Measurements from ENCODE around the gene PPP1R11.

- TF ChIP-seq, protein P1, sequence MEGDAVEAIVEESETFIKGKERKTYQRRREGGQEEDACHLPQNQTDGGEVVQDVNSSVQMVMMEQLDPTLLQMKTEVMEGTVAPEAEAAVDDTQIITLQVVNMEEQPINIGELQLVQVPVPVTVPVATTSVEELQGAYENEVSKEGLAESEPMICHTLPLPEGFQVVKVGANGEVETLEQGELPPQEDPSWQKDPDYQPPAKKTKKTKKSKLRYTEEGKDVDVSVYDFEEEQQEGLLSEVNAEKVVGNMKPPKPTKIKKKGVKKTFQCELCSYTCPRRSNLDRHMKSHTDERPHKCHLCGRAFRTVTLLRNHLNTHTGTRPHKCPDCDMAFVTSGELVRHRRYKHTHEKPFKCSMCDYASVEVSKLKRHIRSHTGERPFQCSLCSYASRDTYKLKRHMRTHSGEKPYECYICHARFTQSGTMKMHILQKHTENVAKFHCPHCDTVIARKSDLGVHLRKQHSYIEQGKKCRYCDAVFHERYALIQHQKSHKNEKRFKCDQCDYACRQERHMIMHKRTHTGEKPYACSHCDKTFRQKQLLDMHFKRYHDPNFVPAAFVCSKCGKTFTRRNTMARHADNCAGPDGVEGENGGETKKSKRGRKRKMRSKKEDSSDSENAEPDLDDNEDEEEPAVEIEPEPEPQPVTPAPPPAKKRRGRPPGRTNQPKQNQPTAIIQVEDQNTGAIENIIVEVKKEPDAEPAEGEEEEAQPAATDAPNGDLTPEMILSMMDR (optimal IDR thresholded peaks at IDR 0.05 in 1 of 3, IDR thresholded peaks at IDR 0.05 in 1 of 3, conservative IDR thresholded peaks at IDR 0.05 in 1 of 3; ENCODE audit: extremely low read depth in 1 of 3, insufficient read depth in 2 of 3, low read length in 3 of 3), result no peak
- peak; percentile 41 for TF ChIP-seq EZH2 (IDR thresholded peaks at IDR 0.05; ENCODE audit: low read length)
These were observed 46.2 kb downstream of the PPP1R11 start, which contains the start of gene TRIM31 for GRCh38 chr6:30113003-30113759.
